AG04450 (cell line): Measurements from ENCODE around the gene RANBP3. TPM values are rescaled to one million over a fixed set of nuclear protein-coding genes. Genes with fewer than 3 reads are reported as not detected.
A peak's percentile ranks its signal among the peaks of the same experiment; 100 is the strongest.

Source experiments
- CTCF ChIA-PET: fragments of 300-600, 350-600 bp; formaldehyde crosslinking; extraction: SDS; loops from one replicate; lab custom pipeline; 2022; ENCODE audit warnings: antibody characterized with exemption, inconsistent platforms; lab: Charles Lee
- POLR2A ChIA-PET: fragments of 350-600 bp; formaldehyde crosslinking; extraction: SDS; loops from one replicate; lab custom pipeline; 2021; ENCODE audit warnings: antibody characterized with exemption, inconsistent platforms; lab: Yijun Ruan, JAX
- DNase-seq: peaks from one replicate; pipeline ENCODE4 v3.0.0-alpha.2; 2011; ENCODE audit warnings: low read depth, low spot score
- H3K27ac ChIP-seq: one replicate; pipeline ENCODE4 v1.5.1; 2012; ENCODE audit warnings: low read depth, low read length, control low read depth
- H3K27me3 ChIP-seq: one replicate; pipeline ENCODE4 v1.6.0; 2012; ENCODE audit warnings: low read length; ENCODE audit not compliant: control insufficient read depth, insufficient read depth
- H3K4me3 ChIP-seq: 2 replicates; pipeline ENCODE4 v1.5.1; 2011; ENCODE audit warnings: mild to moderate bottlenecking, low read depth, low read length, control low read depth
- H3K9me3 ChIP-seq: 2 replicates; pipeline ENCODE4 v1.5.1; 2012; ENCODE audit warnings: low read length; ENCODE audit not compliant: control insufficient read depth, insufficient read depth
- CTCF ChIP-seq: IDR thresholded peaks from 2 replicates; pipeline ENCODE4 v1.5.1; 2011; ENCODE audit warnings: low read depth, low read length, control low read depth, inconsistent platforms
- polyA plus RNA-seq: library from polyadenylated mRNA; depleted of rRNA; stranded (reverse); fragments of >200 nt; gene quantifications from 2 replicates; pipeline ENCODE4 v1.2.3, GENCODE V29; 2011

Gene RANBP3
- polyA plus RNA-seq, 1 experiment, result 62.6 TPM

GRCh38 chr19:5913739-5914357 lies 64.1 kb downstream of the RANBP3 start, which contains the start of gene CAPS:
TSS of gene CAPS (plus strand) at chr19:5914254. CDS start at chr19:5914407, 153 bp downstream.
- H3K4me3 ChIP-seq, result no peak within 1 kb of the TSS

GRCh38 chr19:5911366-5911765 lies 66.6 kb downstream of the RANBP3 start:
- ChIA-PET POLR2A (no interaction called here), CTCF (interaction anchor here (0.7 to 2.1 kb wide), 2 partner anchors 9 to 107 kb away, joined by 5 to 7 read pairs; no protein-coding TSS in a partner anchor)
- H3K27me3 ChIP-seq, result no peaks in the 10 kb centered on the region
- H3K4me3 ChIP-seq, result no peak overlapping the region
- H3K9me3 ChIP-seq, result no peaks in the 10 kb centered on the region; the same call in 1 of the 2 replicates
- no peak overlapping the region for H3K27ac ChIP-seq
- no peak for TF ChIP-seq CTCF
- DNase-seq, result no peak

More at GRCh38 chr19:5913739-5914357, 64.1 kb downstream of the RANBP3 start, which contains the start of gene CAPS:
- no peaks in the 10 kb centered on the region; the same call in 1 of the 2 replicates for H3K9me3 ChIP-seq
- CTCF ChIA-PET, result no interaction called here
- POLR2A ChIA-PET, result no interaction called here
- TF ChIP-seq CTCF, result no peak
- H3K27ac ChIP-seq, result peak within 1 kb of the TSS; percentile 21
- DNase-seq, result no peak
- H3K27me3 ChIP-seq, result no peaks in the 10 kb centered on the region

- DNase-seq, result no peak
- Histone ChIP-seq H3K27ac (no peak overlapping the region), H3K9me3 (no peaks in the 10 kb centered on the region; the same call in 1 of the 2 replicates), H3K27me3 (no peaks in the 10 kb centered on the region), H3K4me3 (no peak overlapping the region)
- TF ChIP-seq CTCF, result no peak
- ChIA-PET POLR2A (no interaction called here), CTCF (no interaction called here)
Measured at GRCh38 chr19:5910638-5910907, 67.4 kb downstream of the RANBP3 start.

- TF ChIP-seq CTCF, result no peak
- ChIA-PET CTCF (no interaction called here), POLR2A (no interaction called here)
- Histone ChIP-seq H3K4me3 (no peak overlapping the region), H3K27me3 (no peaks in the 10 kb centered on the region), H3K9me3 (no peaks in the 10 kb centered on the region; the same call in 1 of the 2 replicates), H3K27ac (no peak overlapping the region)
- DNase-seq, result no peak
Measured at GRCh38 chr19:5908773-5909442, 69.0 kb downstream of the RANBP3 start.

GRCh38 chr19:5907241-5907640 lies 70.7 kb downstream of the RANBP3 start:
- POLR2A ChIA-PET, result no interaction called here
- DNase-seq, result no peak
- CTCF ChIA-PET, result interaction anchor here (0.8 to 5.4 kb wide), 2 partner anchors 103 kb away, joined by 3 to 54 read pairs; partner anchors contain the start of gene NRTN
- Histone ChIP-seq H3K9me3 (peaks cover 3% of the 10 kb centered on the region; the same call in 1 of the 2 replicates), H3K27me3 (no peaks in the 10 kb centered on the region), H3K27ac (no peak overlapping the region), H3K4me3 (no peak overlapping the region)
- TF ChIP-seq CTCF, result no peak
